GM19023 (cell line): Measurements from ENCODE around the gene PCBP3.
"Not testable (repeated sequence)": the region's sequence is repeated elsewhere in the genome, so short reads cannot be mapped to it uniquely, and the experiment has no call there.

Experiments
- ATAC-seq: cut with Tn5 transposase; IDR thresholded peaks from one replicate; pipeline ENCODE4 v1.9.1; 2021; ENCODE audit warnings: mild to moderate bottlenecking, moderate library complexity; ENCODE audit not compliant: unreplicated experiment

Gene PCBP3

DNA sequence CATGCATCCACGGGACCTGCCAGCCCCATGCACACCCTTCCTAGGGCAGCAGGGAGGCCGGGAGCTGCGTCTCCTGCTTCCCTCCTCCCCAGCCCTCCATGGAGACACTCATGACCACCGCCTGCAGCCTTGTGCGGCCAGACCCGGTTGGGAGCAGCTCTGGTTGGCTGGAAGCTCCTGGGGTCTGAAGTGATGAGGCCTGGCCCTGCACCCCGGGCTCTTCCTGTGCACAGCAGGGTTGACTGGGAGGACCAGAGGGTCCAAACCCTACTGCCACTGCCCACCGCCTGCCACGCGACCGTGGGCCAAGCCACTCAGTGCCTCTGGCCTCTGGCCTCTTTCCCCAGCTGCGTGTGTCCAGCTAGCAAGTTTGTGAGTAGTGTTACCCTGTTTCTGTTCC is 226.9 kb downstream of the PCBP3 start:
- no peak for ATAC-seq

DNA sequence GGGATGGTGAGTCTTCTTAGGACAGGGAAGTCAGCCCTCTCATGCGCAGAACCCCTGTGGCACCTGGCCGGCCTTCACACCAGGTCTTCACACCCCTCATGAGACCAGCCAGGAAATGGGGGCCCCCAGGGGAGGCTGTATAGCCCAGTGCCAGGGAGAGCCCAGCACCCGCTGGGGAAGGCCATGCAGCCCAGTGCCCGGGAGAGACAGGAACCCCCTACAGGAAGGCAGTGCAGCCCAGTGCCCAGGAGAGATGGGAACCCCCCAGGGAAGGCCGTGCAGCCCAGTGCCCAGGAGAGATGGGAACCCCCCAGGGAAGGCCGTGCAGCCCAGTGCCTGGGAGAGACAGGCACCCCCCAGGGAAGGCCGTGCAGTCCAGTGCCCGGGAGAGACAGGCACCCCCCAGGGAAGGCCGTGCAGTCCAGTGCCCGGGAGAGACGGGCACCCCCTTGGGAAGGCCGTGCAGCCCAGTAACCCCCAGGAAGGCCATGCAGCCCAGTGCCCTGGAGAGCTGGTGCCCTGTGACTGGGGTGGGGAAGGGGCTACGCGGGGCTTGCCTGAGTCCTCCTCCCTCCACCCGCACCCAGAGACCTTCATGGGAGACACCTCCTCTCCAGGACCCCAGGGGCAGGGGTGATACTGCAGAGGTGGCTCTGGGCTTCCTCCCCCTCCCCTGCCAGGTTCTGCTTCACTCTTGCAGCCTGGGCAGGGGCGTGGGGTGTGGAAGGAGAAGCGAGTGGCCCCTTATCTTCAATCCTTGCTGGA is 227.5 kb downstream of the PCBP3 start:
- no peak for ATAC-seq

DNA sequence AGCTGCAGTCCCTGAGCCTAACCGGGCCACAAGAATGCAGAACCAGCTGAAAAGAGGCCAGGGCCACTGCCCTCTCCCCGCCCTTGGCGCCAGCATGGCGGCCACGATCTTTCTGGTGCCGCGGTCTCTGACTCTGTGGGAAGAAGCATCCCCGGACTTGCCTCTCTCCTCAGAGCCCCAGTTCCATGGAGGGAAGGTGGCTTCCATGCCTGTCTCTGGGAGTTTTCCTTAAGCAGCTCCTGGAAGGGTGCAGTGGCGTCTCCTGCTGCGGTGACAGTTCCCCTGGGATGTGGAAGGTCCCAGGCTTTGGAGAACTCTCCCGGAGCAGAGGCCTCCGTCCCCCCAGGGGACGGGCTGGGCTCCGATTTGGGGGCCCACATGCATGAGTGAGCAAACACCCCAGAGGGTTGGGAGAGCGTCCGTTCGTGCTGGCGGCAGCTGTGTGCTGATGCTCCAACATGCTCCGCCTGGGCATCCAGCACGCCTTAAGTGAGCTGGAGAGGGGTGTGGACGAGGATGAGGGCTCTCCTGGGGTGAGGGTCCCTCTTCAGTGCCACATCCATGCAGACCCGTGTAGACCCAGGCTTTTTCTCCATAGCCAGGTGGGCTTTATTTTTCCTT is 228.2 kb downstream of the PCBP3 start:
- no peak for ATAC-seq

DNA sequence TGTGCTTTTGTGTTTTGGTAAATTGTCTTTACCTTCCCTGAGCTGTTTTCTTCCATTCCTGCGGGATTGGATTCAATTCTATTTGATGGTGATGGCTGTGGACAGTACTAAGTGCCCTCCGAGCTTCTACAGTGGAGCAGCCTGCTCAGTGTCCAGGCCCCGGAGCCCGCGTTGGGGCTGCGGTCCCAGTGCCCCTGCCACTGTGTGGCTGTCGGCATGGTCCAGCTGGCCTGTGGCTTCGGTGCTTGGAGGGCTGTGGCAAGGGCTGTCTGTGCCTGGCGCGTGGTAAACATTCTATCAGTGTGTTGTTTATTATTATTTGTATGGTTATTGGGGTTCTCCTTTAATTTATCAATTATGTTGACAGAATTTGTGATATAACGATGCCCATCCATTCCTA is 228.9 kb downstream of the PCBP3 start:
- ATAC-seq = no peak

GRCh38 chr21:45872902-45873301 is 229.4 kb downstream of the PCBP3 start:
- ATAC-seq = no peak

GRCh38 chr21:45873418-45873817 is 229.9 kb downstream of the PCBP3 start:
- no peak for ATAC-seq

GRCh38 chr21:45873866-45874265 is 230.3 kb downstream of the PCBP3 start:
- ATAC-seq = no peak

GRCh38 chr21:45874716-45875415 is 231.3 kb downstream of the PCBP3 start:
- no peak for ATAC-seq

GRCh38 chr21:45875416-45875760 is 231.9 kb downstream of the PCBP3 start:
- no peak for ATAC-seq

GRCh38 chr21:45875881-45876280 is 232.4 kb downstream of the PCBP3 start:
- no peak for ATAC-seq

- ATAC-seq = no peak
These were observed 233.1 kb downstream of the PCBP3 start for GRCh38 chr21:45876381-45877170.

DNA sequence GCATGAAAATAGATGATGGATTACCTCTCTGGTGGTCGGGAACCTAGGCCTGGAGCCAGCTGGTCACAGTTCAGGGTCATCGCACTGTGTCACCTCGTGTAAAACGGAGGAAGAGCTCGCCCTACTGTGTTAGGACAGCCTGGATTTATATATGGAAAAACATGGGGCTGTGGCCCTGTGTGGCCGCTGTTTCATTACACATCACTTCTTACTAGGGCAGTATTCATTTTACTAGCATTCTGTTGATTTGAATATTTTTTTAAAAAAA is 233.6 kb downstream of the PCBP3 start:
- ATAC-seq = no peak

DNA sequence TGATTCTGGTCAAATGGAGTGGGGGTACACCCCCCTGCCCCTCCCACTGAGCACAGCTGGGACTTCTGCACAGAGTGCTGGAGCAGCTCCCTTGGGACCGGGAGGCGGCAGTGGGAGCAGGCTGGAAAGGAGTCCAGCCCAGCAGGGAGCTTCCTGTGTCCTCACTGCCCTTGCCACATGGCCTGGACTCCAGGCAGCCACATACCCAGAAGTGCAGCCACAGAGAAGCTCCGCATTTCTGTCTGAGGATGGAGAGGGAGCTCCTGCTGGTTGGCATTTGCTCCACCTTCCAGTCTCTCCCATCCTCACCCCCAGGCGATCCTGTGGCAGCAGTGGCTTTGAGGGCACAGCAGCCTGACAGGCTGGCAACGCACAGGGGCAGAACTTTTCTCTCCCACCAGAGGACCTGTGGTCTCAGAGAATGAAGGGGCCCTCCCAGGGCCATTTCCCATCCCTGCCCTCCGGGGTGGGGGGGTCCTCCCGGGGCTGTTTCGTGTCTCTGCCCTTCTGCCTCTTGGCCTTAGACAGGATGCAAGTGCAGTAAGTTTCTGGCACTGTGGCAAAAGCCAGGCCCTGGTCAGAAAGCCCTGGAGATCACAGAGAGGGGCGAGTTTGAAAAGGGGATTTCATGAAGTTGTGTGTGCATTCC is 234.4 kb downstream of the PCBP3 start:
- no peak for ATAC-seq

DNA sequence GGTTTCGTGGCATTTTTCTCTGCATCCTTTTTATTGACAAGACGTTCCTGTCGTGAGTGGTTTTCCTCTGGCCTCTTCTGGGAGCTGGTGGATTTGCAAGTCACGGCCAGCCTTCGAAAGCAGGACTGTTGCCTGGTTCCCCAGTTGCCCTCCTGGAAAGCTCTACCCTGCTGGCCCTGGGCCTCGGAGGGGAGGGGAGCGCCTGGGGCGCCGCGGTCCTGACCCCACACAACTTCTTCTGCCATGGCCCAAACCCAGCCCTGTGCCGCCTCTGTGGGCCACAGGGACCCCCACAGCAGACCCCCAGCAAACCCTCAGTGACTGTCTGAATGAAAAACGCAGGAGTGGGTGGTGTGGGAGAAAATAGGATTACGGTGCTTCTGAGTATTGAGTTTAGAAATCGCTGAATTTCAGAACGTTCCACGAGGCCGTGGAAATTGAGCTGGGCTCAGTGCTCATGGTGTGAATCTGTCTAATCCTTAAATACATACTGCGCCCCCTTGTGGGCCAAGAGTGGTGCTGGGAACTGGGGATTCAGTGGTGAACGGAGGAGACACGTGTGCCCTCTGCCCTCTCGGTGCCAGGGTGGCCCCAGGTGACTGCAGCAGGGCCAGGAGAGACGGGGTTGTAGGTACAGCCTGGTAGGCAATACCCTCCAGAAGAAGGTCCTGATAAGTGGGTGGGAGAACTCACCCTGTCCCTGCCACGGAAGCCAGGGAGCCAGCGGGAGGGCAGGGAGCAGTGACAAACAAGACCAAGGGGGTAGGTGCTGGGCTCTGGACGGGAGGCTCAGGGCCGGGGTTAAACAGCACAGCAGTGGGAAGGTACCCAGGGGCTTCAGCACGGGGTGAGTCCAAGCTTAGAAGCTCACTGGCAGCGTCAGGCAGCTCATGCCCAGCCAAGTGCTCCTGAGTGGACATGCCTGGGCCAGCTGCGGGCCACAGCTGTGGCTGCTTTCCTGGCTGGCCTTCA is 236.9 kb downstream of the PCBP3 start:
- no peak for ATAC-seq

DNA sequence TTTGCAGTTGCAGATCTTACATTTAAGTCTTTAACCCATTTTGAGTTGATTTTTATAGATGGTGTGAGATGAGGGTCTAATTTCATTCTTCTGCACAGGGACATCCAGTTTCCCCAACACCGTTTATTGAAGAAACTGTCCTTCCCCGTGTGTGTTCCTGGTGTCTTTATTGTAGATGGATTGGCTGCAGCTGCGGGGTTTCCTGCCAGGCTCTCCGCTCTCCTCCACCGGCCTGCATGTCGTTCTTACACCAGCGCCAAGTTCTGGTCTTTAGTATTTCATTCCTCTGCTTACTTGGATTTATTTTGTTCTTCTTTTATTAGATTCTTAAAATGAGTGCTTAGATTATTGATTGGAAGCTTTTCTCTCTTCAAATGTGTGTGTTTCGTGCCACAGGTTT is 239.1 kb downstream of the PCBP3 start:
- no peak for ATAC-seq

DNA sequence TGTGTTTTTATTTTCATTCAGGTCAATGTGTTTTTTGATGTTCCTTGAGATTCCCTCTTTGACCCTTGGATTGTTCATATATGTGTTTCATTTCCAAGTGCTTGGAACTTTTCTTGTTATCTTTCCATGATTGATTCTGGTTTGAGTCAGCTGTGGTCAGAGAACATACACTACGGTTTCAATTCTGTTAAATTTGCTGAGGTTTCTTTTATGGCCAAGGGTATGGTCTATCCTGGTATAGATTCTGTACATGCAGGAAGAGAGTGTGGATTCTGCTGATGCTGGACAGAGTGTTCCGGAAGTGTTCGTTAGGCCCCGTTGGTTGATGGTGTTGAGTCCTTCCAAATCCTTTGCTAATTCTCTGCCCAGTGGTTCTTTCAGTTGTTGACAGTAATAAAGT is 239.6 kb downstream of the PCBP3 start:
- ATAC-seq = no peak

GRCh38 chr21:45885597-45885929 is 242.0 kb downstream of the PCBP3 start:
- ATAC-seq = no peak

GRCh38 chr21:45885930-45886601 is 242.5 kb downstream of the PCBP3 start:
- ATAC-seq = not testable (repeated sequence)

- ATAC-seq = no peak
These were observed 243.1 kb downstream of the PCBP3 start for GRCh38 chr21:45886610-45887026.
